Measurements from ENCODE around the gene COL23A1. TPM values are rescaled to one million over a fixed set of nuclear protein-coding genes. Genes with fewer than 3 reads are reported as not detected.

The COL23A1 gene
- total RNA-seq, 1 experiment from 2014 or later, result not detected

DNA sequence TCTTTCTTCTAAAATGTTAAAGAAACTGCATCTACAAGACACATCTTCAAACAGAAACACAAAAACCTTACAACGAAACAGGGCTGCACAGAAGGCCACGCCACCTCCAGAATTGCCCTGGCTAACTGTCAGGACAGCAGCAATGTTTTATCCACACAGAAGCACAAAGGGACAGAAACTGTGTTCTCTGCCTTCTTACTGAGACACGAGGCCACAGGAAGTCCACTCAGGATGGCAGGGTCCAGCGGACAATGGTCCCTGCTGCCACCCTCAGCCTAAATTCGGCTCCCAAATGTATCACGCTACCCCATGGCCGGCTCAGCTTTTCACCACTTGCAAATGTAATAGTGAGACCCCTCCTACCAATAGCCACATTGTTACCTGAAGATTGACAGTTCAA, 197.8 kb downstream of the COL23A1 start:
- CTCF ChIA-PET, result no interaction called here
- intact Hi-C loops (cut with micrococcal nuclease), result no loop called here
- Histone ChIP-seq H3K27ac (ENCODE audit: low read length) (no peak overlapping the region), H3K4me3 (ENCODE audit: low read length) (no peak overlapping the region), H3K36me3 (ENCODE audit: low read depth, low read length) (no peaks in the 10 kb centered on the region), H3K9ac (ENCODE audit: low read length) (no peak overlapping the region), H3K4me1 (ENCODE audit: insufficient read depth, low read length) (no peaks in the 10 kb centered on the region), H3K4me2 (ENCODE audit: low read length) (no peak overlapping the region), H3K9me2 (replicated peaks; ENCODE audit: low read length) (no peaks in the 10 kb centered on the region), H3K9me3 (ENCODE audit: low read length) (no peaks in the 10 kb centered on the region), H2AFZ (ENCODE audit: low read length) (no peak overlapping the region), H3F3A (ENCODE audit: low read length, unreplicated experiment) (no peaks in the 10 kb centered on the region), H3K79me2 (ENCODE audit: low read length) (no peaks in the 10 kb centered on the region), H3K27me3 (ENCODE audit: low read length) (peaks cover 59% of the 10 kb centered on the region), H4K20me1 (ENCODE audit: low read length) (no peaks in the 10 kb centered on the region)
- ATAC-seq (no peak), DNase-seq (no peak)
- POLR2A ChIA-PET (ENCODE audit: unreplicated experiment), result no interaction called here
- no TSS peak for BruUV-seq (replicated peaks)
- TF ChIP-seq EZH2 (IDR thresholded peaks at IDR 0.05; ENCODE audit: low read length, unreplicated experiment) (no peak), EZH2phosphoT487 (IDR thresholded peaks at IDR 0.05; ENCODE audit: borderline replicate concordance, low read length) (no peak)
- TF ChIP-seq, protein P1, sequence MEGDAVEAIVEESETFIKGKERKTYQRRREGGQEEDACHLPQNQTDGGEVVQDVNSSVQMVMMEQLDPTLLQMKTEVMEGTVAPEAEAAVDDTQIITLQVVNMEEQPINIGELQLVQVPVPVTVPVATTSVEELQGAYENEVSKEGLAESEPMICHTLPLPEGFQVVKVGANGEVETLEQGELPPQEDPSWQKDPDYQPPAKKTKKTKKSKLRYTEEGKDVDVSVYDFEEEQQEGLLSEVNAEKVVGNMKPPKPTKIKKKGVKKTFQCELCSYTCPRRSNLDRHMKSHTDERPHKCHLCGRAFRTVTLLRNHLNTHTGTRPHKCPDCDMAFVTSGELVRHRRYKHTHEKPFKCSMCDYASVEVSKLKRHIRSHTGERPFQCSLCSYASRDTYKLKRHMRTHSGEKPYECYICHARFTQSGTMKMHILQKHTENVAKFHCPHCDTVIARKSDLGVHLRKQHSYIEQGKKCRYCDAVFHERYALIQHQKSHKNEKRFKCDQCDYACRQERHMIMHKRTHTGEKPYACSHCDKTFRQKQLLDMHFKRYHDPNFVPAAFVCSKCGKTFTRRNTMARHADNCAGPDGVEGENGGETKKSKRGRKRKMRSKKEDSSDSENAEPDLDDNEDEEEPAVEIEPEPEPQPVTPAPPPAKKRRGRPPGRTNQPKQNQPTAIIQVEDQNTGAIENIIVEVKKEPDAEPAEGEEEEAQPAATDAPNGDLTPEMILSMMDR (conservative IDR thresholded peaks at IDR 0.05; ENCODE audit: low read depth, low read length), result no peak

DNA sequence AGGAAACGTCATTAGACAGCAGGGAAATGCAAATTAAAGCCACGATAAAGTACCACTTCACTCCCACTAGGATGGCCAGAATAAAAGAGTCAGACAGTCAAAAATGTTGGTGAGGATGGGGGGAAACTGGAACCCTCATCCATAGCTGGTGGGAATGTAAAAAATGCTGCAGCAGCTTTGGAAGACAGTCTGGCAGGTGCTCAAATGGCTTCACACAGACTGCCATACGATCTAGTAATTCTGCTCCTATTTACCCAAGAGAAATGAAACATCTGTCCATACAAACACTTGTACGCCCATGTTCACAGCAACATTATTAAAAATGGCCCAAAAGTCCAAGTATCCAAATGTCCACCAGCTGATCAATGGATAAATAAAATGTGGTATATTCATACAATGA, 198.7 kb downstream of the COL23A1 start:
- no peak overlapping the region for H3K4me2 ChIP-seq (ENCODE audit: low read length)
- H3K27ac ChIP-seq (ENCODE audit: low read length), result no peak overlapping the region
- H3K9me3 ChIP-seq (ENCODE audit: low read length), result no peaks in the 10 kb centered on the region
- TF ChIP-seq EZH2phosphoT487 (IDR thresholded peaks at IDR 0.05; ENCODE audit: borderline replicate concordance, low read length), result no peak
- TF ChIP-seq, protein P1 (conservative IDR thresholded peaks at IDR 0.05; ENCODE audit: low read depth, low read length), result no peak
- TF ChIP-seq EZH2 (IDR thresholded peaks at IDR 0.05; ENCODE audit: low read length, unreplicated experiment), result no peak
- no TSS peak for BruUV-seq (replicated peaks)
- intact Hi-C loops (cut with micrococcal nuclease), result no loop called here
- H3F3A ChIP-seq (ENCODE audit: low read length, unreplicated experiment), result no peaks in the 10 kb centered on the region
- no peak overlapping the region for H3K9ac ChIP-seq (ENCODE audit: low read length)
- DNase-seq (no peak), ATAC-seq (no peak)
- H4K20me1 ChIP-seq (ENCODE audit: low read length), result no peaks in the 10 kb centered on the region
- no peak overlapping the region for H2AFZ ChIP-seq (ENCODE audit: low read length)
- no peaks in the 10 kb centered on the region for H3K4me1 ChIP-seq (ENCODE audit: insufficient read depth, low read length)
- no peaks in the 10 kb centered on the region for H3K9me2 ChIP-seq (replicated peaks; ENCODE audit: low read length)
- H3K79me2 ChIP-seq (ENCODE audit: low read length), result no peaks in the 10 kb centered on the region
- ChIA-PET CTCF (no interaction called here), POLR2A (ENCODE audit: unreplicated experiment) (no interaction called here)
- no peak overlapping the region for H3K4me3 ChIP-seq (ENCODE audit: low read length)
- H3K36me3 ChIP-seq (ENCODE audit: low read depth, low read length), result no peaks in the 10 kb centered on the region
- peaks cover 60% of the 10 kb centered on the region for H3K27me3 ChIP-seq (ENCODE audit: low read length)

DNA sequence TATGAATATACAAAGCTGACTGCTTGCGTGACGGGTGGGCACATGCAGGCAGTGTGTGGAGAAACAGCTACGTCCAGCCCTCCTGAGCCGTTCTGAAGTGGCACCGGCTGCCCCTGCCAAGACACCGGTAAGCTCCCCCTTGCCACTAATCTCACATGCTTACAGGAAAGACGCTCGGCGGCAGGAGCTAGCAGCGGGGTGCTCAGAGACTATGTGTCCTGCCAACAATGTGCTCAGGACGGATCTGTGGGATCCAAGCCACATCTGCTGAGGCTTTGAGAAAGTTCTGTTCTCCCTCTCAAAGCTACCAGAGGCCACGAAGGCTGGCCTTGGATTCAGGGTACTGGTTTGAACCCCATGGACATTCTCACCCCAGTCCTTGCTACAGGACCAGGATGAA, 200.4 kb downstream of the COL23A1 start:
- BruUV-seq (replicated peaks), result no TSS peak
- ATAC-seq, result no peak

More for the DNA sequence above, 200.4 kb downstream of the COL23A1 start:
- Histone ChIP-seq H3K9me2 (replicated peaks; ENCODE audit: low read length) (no peaks in the 10 kb centered on the region), H3K4me1 (ENCODE audit: insufficient read depth, low read length) (no peaks in the 10 kb centered on the region), H3K36me3 (ENCODE audit: low read depth, low read length) (no peaks in the 10 kb centered on the region), H3K27ac (ENCODE audit: low read length) (no peak overlapping the region), H3K4me2 (ENCODE audit: low read length) (no peak overlapping the region), H3K27me3 (ENCODE audit: low read length) (peaks cover 77% of the 10 kb centered on the region), H2AFZ (ENCODE audit: low read length) (no peak overlapping the region), H4K20me1 (ENCODE audit: low read length) (no peaks in the 10 kb centered on the region), H3K9me3 (ENCODE audit: low read length) (no peaks in the 10 kb centered on the region), H3K4me3 (ENCODE audit: low read length) (no peak overlapping the region), H3K79me2 (ENCODE audit: low read length) (no peaks in the 10 kb centered on the region), H3K9ac (ENCODE audit: low read length) (no peak overlapping the region), H3F3A (ENCODE audit: low read length, unreplicated experiment) (no peaks in the 10 kb centered on the region)
- intact Hi-C loops (cut with micrococcal nuclease), result no loop called here
- CTCF ChIA-PET, result no interaction called here
- TF ChIP-seq EZH2 (IDR thresholded peaks at IDR 0.05; ENCODE audit: low read length, unreplicated experiment) (no peak), EZH2phosphoT487 (IDR thresholded peaks at IDR 0.05; ENCODE audit: borderline replicate concordance, low read length) (no peak)
- TF ChIP-seq, protein P1 (conservative IDR thresholded peaks at IDR 0.05; ENCODE audit: low read depth, low read length), result no peak
- DNase-seq, result no peak
- POLR2A ChIA-PET (ENCODE audit: unreplicated experiment), result no interaction called here

Measured in PC-3 (cell line).